DND-41 (cell line): ENCODE results near the gene R3HDM4.

ENCODE experiments used
- ATAC-seq: fragments of 200-7000 bp; cut with Tn5 transposase; 3 replicates; pipeline ENCODE4 v1.9.1; 2021; ENCODE audit warnings: low read depth; ENCODE audit not compliant: insufficient read depth
- DNase-seq: peaks from one replicate; pipeline ENCODE4 v3.0.0-alpha.2; 2020
- H2AFZ ChIP-seq: 2 replicates; pipeline ENCODE4 v1.6.0; 2012; ENCODE audit warnings: low read depth, low read length
- H3K27ac ChIP-seq: 2 replicates; pipeline ENCODE4 v1.5.1; 2012; ENCODE audit warnings: low read length, inconsistent platforms
- H3K27me3 ChIP-seq: fragments of 200-600 bp; sonication (generic); 2 replicates; pipeline ENCODE4 v1.6.0; 2012; ENCODE audit warnings: low read length, mild to moderate bottlenecking, inconsistent platforms; ENCODE audit not compliant: insufficient read depth, poor library complexity
- H3K36me3 ChIP-seq: 2 replicates; pipeline ENCODE4 v1.5.1; 2012; ENCODE audit warnings: low read length, inconsistent platforms; ENCODE audit not compliant: insufficient read depth
- H3K4me1 ChIP-seq: 2 replicates; pipeline ENCODE4 v1.5.1; 2012; ENCODE audit warnings: mild to moderate bottlenecking, low read length; ENCODE audit not compliant: insufficient read depth
- H3K4me2 ChIP-seq: 2 replicates; pipeline ENCODE4 v1.6.0; 2012; ENCODE audit warnings: mild to moderate bottlenecking, moderate library complexity, low read length, inconsistent platforms; ENCODE audit not compliant: insufficient read depth
- H3K4me3 ChIP-seq, 2 experiments: fragments of 200-600 bp in 1 of 2; shearing (Covaris generic) in 1 of 2; 2 replicates each; pipeline ENCODE4 v1.5.1; 2012 to 2016; ENCODE audit warnings: inconsistent platforms in 2 of 2, low read length in 2 of 2, mild to moderate bottlenecking in 2 of 2, low read depth in 1 of 2, moderate library complexity in 1 of 2
- H3K79me2 ChIP-seq: 2 replicates; pipeline ENCODE4 v1.6.0; 2012; ENCODE audit warnings: low read length, inconsistent platforms; ENCODE audit not compliant: insufficient read depth
- H3K9ac ChIP-seq: 2 replicates; pipeline ENCODE4 v1.6.0; 2012; ENCODE audit warnings: low read depth, mild to moderate bottlenecking, inconsistent platforms, low read length, moderate library complexity
- H3K9me3 ChIP-seq: 2 replicates; pipeline ENCODE4 v1.5.1; 2012; ENCODE audit warnings: low read length, moderate library complexity, mild to moderate bottlenecking, inconsistent platforms; ENCODE audit not compliant: insufficient read depth, severe bottlenecking
- H4K20me1 ChIP-seq: 2 replicates; pipeline ENCODE4 v1.6.0; 2012; ENCODE audit warnings: low read length; ENCODE audit not compliant: insufficient read depth
- EZH2 ChIP-seq: IDR thresholded peaks from 3 replicates; pipeline ENCODE4 v1.6.1; 2012; ENCODE audit warnings: borderline replicate concordance, low read depth, mild to moderate bottlenecking, moderate library complexity, low read length, inconsistent platforms; ENCODE audit not compliant: severe bottlenecking
- TF ChIP-seq, protein P1 (sequence below): IDR thresholded peaks from 2 replicates; pipeline ENCODE4 v1.5.1; 2012; ENCODE audit warnings: borderline replicate concordance, low read length, moderate library complexity, mild to moderate bottlenecking; ENCODE audit not compliant: poor library complexity, severe bottlenecking; ENCODE audit errors: extremely low read depth

Gene R3HDM4

DNA sequence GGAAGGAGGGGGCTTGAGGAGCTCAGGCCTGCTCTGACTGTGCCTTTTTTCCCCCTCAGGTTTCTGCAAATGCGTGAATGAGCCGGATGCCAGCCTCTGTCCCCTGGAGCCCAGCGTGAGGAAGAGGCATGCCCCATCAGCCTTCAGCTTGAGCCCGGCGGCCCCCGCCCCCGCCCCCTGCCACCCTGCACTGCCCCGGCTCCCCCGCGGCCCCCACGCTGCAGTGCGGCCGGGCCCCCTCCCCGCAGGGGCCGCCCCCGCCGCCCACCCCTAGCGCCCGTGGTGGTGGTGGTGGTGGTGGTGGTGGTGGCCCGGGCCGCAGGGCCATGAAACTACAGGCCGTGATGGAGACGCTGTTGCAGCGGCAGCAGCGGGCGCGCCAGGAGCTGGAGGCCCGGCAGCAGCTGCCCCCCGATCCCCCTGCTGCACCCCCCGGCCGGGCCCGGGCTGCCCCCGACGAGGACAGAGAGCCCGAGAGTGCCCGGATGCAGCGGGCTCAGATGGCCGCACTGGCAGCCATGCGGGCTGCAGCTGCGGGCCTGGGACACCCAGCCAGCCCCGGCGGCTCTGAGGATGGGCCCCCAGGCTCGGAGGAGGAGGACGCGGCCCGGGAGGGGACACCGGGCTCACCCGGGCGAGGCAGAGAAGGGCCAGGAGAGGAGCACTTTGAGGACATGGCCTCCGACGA lies 16.3 kb upstream of the R3HDM4 start:
- H3K4me3 ChIP-seq, result no peak overlapping the region
- no peak for ATAC-seq
- peaks cover 22% of the 10 kb centered on the region for H3K4me1 ChIP-seq
- no peak overlapping the region for H3K27ac ChIP-seq
- no peak overlapping the region for H3K9ac ChIP-seq
- peaks cover 43% of the 10 kb centered on the region for H3K36me3 ChIP-seq
- H4K20me1 ChIP-seq, result peaks cover 30% of the 10 kb centered on the region
- H3K9me3 ChIP-seq, result no peaks in the 10 kb centered on the region
- TF ChIP-seq EZH2, result no peak
- TF ChIP-seq, protein P1, sequence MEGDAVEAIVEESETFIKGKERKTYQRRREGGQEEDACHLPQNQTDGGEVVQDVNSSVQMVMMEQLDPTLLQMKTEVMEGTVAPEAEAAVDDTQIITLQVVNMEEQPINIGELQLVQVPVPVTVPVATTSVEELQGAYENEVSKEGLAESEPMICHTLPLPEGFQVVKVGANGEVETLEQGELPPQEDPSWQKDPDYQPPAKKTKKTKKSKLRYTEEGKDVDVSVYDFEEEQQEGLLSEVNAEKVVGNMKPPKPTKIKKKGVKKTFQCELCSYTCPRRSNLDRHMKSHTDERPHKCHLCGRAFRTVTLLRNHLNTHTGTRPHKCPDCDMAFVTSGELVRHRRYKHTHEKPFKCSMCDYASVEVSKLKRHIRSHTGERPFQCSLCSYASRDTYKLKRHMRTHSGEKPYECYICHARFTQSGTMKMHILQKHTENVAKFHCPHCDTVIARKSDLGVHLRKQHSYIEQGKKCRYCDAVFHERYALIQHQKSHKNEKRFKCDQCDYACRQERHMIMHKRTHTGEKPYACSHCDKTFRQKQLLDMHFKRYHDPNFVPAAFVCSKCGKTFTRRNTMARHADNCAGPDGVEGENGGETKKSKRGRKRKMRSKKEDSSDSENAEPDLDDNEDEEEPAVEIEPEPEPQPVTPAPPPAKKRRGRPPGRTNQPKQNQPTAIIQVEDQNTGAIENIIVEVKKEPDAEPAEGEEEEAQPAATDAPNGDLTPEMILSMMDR, result no peak
- H3K79me2 ChIP-seq, result peaks cover 62% of the 10 kb centered on the region
- no peaks in the 10 kb centered on the region for H3K27me3 ChIP-seq
- H3K4me2 ChIP-seq, result no peak overlapping the region
- DNase-seq, result no peak
- H2AFZ ChIP-seq, result no peak overlapping the region

DNA sequence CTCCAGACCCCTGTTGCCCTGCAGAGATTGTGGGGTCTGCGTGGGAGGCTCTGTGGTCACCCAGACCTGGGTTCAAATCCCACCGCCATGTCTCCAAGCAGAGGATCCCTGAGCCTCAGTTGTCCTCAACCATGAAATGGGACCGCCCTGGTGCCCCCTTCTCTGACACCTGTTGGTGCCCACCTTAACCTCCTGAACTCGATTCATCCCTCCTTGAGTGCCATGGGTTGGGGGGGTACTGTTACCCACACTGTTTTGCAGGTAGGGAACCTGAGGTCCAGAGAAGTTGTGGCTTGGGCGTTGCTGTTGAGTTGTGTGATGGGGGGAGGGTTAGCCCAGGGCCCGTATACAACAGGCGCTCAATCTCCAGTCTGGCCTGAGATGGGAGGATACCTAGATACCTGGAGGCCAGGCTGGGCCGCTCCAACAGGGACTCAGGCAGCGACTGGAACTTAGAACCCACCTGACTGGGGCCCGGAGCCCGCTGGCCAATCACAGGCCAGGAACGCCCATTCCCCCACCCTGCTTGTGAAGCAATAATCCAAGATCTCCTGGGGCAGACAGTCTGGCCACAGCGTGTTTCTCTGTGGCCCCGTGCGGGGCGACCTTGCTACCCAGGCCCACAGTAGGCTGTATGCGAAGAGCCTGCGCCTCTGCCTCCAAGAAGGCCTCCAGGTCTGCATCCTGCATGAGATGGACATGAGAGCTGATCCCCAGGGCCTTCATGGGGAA lies 15.6 kb upstream of the R3HDM4 start:
- Histone ChIP-seq H3K4me3 (no peak overlapping the region), H3K4me2 (no peak overlapping the region; the same call in 1 of the 2 replicates), H4K20me1 (peaks cover 30% of the 10 kb centered on the region), H3K36me3 (peaks cover 43% of the 10 kb centered on the region), H3K27me3 (no peaks in the 10 kb centered on the region), H3K27ac (no peak overlapping the region), H3K79me2 (peaks cover 55% of the 10 kb centered on the region), H3K9me3 (no peaks in the 10 kb centered on the region), H2AFZ (no peak overlapping the region), H3K9ac (no peak overlapping the region), H3K4me1 (peaks cover 27% of the 10 kb centered on the region)
- ATAC-seq, result no peak
- TF ChIP-seq, protein P1, result no peak
- no peak for TF ChIP-seq EZH2
- DNase-seq, result no peak

DNA sequence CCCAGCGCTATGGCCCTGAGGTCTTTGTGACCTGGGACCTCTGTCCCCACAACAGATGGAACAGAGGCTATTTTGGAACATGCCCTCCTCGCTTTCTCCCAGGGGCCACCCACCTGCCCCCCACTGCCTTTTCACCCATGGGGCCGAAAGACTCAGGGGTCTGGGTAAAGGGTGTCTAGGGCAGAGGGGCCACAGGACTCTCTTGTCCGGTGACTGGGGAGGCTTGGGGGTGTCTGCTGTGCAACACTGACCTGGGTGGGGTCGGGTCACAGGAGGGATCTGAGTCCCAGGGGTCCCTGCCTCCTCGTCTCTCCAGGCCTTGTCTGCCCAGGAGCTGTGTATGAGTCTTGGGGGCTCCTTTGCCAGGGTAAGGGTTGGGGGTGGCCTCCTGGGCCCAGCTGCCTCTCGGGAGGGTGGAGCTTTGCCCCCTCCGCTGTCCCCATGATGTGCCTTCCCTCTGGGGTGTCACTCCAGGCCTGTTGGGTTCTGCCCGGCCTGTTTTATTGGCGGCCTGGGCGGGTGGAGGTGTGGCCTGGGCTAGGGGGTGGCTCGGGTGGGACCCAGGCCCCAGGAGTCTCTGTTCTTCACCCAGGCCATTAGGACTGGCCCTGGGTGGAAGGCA lies 14.9 kb upstream of the R3HDM4 start:
- Histone ChIP-seq H3K9me3 (no peaks in the 10 kb centered on the region), H3K79me2 (peaks cover 50% of the 10 kb centered on the region), H3K4me3 (peak overlapping the region in 1 of 2 experiments; percentile 27; a peak in 1 of 4 replicates), H3K9ac (peak overlapping the region; percentile 98; the same call in 1 of the 2 replicates), H2AFZ (no peak overlapping the region), H3K4me2 (peak overlapping the region; percentile 99), H3K27ac (0 out of 2 replicates have a peak overlapping the region, but pooled peaks have one; percentile 44), H3K4me1 (peaks cover 27% of the 10 kb centered on the region), H3K27me3 (no peaks in the 10 kb centered on the region), H4K20me1 (peaks cover 23% of the 10 kb centered on the region), H3K36me3 (peaks cover 36% of the 10 kb centered on the region)
- no peak for TF ChIP-seq EZH2
- TF ChIP-seq, protein P1, result no peak
- ATAC-seq (no peak), DNase-seq (no peak)
